HUES6 (cell line): ENCODE measurements around the gene VEGFB.
"Not testable (repeated sequence)": the region's sequence is repeated elsewhere in the genome, so short reads cannot be mapped to it uniquely, and the experiment has no call there.

Experiments used
- H3K27ac ChIP-seq: 2 replicates; pipeline ENCODE4 v1.7.0; 2013; ENCODE audit warnings: low read depth, mild to moderate bottlenecking, low read length, inconsistent platforms
- H3K27me3 ChIP-seq: 2 replicates; pipeline ENCODE4 v1.6.1; 2013; ENCODE audit warnings: low read length; ENCODE audit not compliant: control insufficient read depth, insufficient read depth
- H3K36me3 ChIP-seq: 2 replicates; pipeline ENCODE4 v1.6.1; 2013; ENCODE audit warnings: low read length; ENCODE audit not compliant: control insufficient read depth, insufficient read depth
- H3K4me1 ChIP-seq: 2 replicates; pipeline ENCODE4 v1.6.1; 2013; ENCODE audit warnings: low read length; ENCODE audit not compliant: control insufficient read depth, insufficient read depth
- H3K4me3 ChIP-seq: 2 replicates; pipeline ENCODE4 v1.5.1; 2013; ENCODE audit warnings: low read depth, low read length
- H3K9ac ChIP-seq: one replicate; pipeline ENCODE4 v1.6.1; 2013; ENCODE audit warnings: mild to moderate bottlenecking, low read length
- H3K9me3 ChIP-seq: 2 replicates; pipeline ENCODE4 v1.6.1; 2013; ENCODE audit warnings: low read depth, low read length; ENCODE audit not compliant: control insufficient read depth, insufficient read depth

VEGFB gene

DNA sequence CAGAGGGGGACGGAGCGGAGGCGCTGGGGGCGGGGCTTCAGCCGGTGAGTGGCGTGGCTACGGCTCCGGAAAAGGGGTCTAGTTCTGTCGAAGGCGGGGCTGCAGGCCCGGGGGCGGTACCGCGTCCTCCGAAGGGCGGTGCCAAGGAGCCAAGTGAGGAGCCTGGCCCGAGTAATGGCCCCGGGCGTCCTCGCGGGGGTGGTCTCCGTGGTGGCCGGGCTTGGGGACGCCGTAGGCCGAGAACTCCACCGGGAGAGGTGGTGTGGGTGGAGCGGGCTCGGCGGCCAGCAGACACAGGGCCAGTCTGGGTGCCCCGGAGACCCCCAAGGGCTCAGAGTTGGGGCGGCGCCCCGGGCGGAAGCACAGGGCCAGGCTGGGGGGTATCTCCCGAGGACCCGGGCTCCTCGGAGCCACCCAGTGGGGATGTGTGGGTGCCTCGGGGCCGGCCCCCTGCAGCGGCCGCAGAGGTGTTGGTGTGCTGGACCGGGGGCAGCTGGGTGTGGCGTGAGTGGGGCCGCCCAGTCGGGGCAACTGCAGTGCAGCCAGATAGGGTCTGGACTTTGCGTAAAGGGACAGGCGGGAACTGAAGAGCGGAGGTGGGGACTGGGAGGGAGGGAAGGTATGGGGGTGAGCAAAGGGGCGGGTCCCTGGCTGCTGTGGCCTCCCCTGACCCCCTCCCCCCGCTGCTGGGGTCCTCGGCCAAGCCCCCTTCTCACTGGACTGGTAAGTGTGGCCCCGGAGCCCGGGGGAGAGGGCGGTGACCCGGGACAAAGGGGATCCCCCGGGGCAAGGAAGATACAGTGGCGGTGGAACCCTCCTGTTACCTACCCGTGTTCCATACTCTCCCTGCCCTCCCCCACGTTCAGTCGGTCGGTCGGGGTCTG lies 7.3 kb downstream of the VEGFB start:
- Histone ChIP-seq H3K36me3 (peaks cover 37% of the 10 kb centered on the region), H3K27me3 (no peaks in the 10 kb centered on the region), H3K4me1 (peaks cover 23% of the 10 kb centered on the region), H3K27ac (peak overlapping the region; percentile 60; the same call in 1 of the 2 replicates), H3K9me3 (no peaks in the 10 kb centered on the region), H3K4me3 (peak overlapping the region; percentile 95), H3K9ac (peak overlapping the region; percentile 82)

DNA sequence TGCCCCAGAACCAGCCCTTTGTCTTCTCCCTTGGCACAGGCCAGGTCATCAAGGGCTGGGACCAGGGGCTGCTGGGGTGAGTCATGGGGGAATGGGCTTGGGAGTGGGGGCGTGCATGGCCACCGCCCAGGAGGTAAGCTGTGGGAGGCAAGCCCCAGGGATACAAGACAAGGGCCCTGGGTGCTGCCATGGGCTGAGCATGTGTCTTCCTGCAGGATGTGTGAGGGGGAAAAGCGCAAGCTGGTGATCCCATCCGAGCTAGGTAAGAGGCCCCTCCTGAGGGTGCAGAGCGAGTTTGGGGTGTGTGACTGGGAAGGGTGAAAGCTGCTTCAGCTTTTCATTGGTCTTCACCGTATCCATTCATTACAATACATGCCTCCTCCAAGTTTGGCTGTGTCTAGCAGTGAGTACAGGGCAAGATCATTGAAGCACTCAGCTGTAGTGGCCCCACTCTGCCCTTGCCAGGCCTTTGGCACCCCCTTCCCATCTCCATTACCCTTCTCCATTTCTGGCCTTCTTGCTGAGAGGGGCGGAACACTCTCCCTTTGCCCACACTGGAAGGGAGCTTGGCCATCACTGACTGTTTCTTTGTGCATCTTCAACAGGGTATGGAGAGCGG lies 9.0 kb downstream of the VEGFB start:
- H3K9ac ChIP-seq: no peak overlapping the region
- H3K36me3 ChIP-seq: peaks cover 27% of the 10 kb centered on the region
- no peak overlapping the region for H3K27ac ChIP-seq
- peaks cover 32% of the 10 kb centered on the region for H3K4me1 ChIP-seq
- no peaks in the 10 kb centered on the region for H3K27me3 ChIP-seq
- H3K4me3 ChIP-seq: no peak overlapping the region
- H3K9me3 ChIP-seq: no peaks in the 10 kb centered on the region

GRCh38 chr11:64244107-64244506 lies 9.7 kb downstream of the VEGFB start:
- Histone ChIP-seq H3K27ac (no peak overlapping the region), H3K4me1 (peaks cover 39% of the 10 kb centered on the region), H3K9me3 (no peaks in the 10 kb centered on the region), H3K9ac (no peak overlapping the region), H3K36me3 (peaks cover 19% of the 10 kb centered on the region), H3K4me3 (no peak overlapping the region), H3K27me3 (no peaks in the 10 kb centered on the region)

GRCh38 chr11:64244966-64245365 lies 10.6 kb downstream of the VEGFB start:
- no peaks in the 10 kb centered on the region for H3K27me3 ChIP-seq
- H3K27ac ChIP-seq: no peak overlapping the region; the same call in 1 of the 2 replicates
- peaks cover 44% of the 10 kb centered on the region for H3K4me1 ChIP-seq
- H3K9me3 ChIP-seq: no peaks in the 10 kb centered on the region
- peak overlapping the region; percentile 81 for H3K4me3 ChIP-seq
- peaks cover 19% of the 10 kb centered on the region for H3K36me3 ChIP-seq
- H3K9ac ChIP-seq: no peak overlapping the region

GRCh38 chr11:64245401-64245796 lies 11.0 kb downstream of the VEGFB start:
- H3K9me3 ChIP-seq: no peaks in the 10 kb centered on the region
- H3K9ac ChIP-seq: peak overlapping the region; percentile 84
- H3K27me3 ChIP-seq: no peaks in the 10 kb centered on the region
- H3K4me1 ChIP-seq: peaks cover 44% of the 10 kb centered on the region
- H3K4me3 ChIP-seq: peak overlapping the region; percentile 81
- H3K27ac ChIP-seq: no peak overlapping the region; the same call in 1 of the 2 replicates
- H3K36me3 ChIP-seq: peaks cover 19% of the 10 kb centered on the region

DNA sequence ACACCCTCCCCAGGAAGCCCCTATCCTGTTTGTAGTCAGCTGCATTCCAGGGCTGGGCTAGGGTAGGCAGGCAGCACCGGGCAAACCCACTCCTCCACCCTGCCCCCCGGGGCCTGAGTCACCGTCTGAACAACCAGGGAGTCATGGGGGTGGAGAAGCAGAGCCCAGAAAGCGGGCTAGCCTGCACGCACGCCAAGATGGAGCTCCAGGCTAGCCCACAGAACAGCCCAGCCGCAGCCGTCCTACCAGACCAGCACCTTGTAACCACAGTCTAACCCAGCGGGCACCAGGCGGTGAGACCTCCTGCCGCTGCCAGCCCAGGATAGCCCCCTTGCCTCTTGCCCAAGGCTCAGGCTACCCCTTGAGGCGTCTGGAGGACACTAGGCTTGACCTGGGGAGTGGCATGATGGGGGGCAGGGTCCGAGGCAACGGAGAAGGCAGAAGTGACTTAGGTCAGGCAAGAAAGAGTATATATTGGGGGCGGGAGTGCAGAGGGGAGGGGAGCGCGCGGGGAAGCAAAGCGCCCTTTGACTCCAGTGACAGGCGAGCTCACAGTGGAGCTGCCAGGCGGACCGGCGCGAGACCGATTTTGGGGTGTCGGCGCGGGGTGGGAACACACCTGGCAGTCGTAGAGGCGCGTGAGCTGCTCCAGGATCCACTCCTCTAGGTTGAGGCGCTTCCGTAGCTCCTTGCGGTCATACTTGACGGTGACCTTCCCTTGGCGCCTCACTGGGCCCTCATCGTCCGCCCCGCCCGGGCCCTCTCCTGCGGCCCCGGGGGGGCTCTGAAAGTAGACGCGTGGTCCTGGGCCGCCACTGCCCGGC lies 11.6 kb downstream of the VEGFB start:
- H3K4me1 ChIP-seq: peaks cover 47% of the 10 kb centered on the region
- H3K4me3 ChIP-seq: peak overlapping the region; percentile 81
- peak overlapping the region; percentile 84 for H3K9ac ChIP-seq
- no peaks in the 10 kb centered on the region for H3K9me3 ChIP-seq
- H3K36me3 ChIP-seq: peaks cover 19% of the 10 kb centered on the region
- no peaks in the 10 kb centered on the region for H3K27me3 ChIP-seq
- peak overlapping the region; percentile 17; the same call in 1 of the 2 replicates for H3K27ac ChIP-seq

GRCh38 chr11:64246621-64246870 lies 12.2 kb downstream of the VEGFB start:
- H3K27ac ChIP-seq: not testable (repeated sequence)
- peaks cover 47% of the 10 kb centered on the region for H3K4me1 ChIP-seq
- peak overlapping the region; percentile 84 for H3K9ac ChIP-seq

GRCh38 chr11:64246871-64247728 lies 12.7 kb downstream of the VEGFB start, which contains the start of gene PPP1R14B:
PPP1R14B (minus strand) TSS chr11:64246943; CDS start chr11:64246673, 270 bp downstream.
- Histone ChIP-seq H3K36me3 (peaks cover 19% of the 10 kb centered on the region), H3K4me1 (peaks cover 48% of the 10 kb centered on the region), H3K27me3 (no peaks in the 10 kb centered on the region), H3K27ac (peak within 1 kb of the TSS; percentile 56; the same call in 1 of the 2 replicates), H3K4me3 (peak within 1 kb of the TSS; percentile 91), H3K9ac (peak within 1 kb of the TSS; percentile 84), H3K9me3 (no peaks in the 10 kb centered on the region)

More at GRCh38 chr11:64246621-64246870, 12.2 kb downstream of the VEGFB start:
- H3K9me3 ChIP-seq, H3K27me3 ChIP-seq: not testable (repeated sequence)
- Histone ChIP-seq H3K4me3 (peak overlapping the region; percentile 81; the same call in 1 of the 2 replicates), H3K36me3 (peaks cover 19% of the 10 kb centered on the region)

GRCh38 chr11:64247729-64248531 lies 13.5 kb downstream of the VEGFB start:
- H3K4me3 ChIP-seq: peak overlapping the region; percentile 91
- H3K9me3 ChIP-seq: no peaks in the 10 kb centered on the region
- H3K27ac ChIP-seq: no peak overlapping the region
- peaks cover 18% of the 10 kb centered on the region for H3K36me3 ChIP-seq
- peaks cover 50% of the 10 kb centered on the region for H3K4me1 ChIP-seq
- H3K9ac ChIP-seq: peak overlapping the region; percentile 40
- H3K27me3 ChIP-seq: no peaks in the 10 kb centered on the region
